GM18499 (cell line): ENCODE results near the gene VMAC.

Source experiments
- ATAC-seq: cut with Tn5 transposase; IDR thresholded peaks from one replicate; pipeline ENCODE4 v1.9.1; 2021; ENCODE audit warnings: moderate number of reproducible peaks; ENCODE audit not compliant: insufficient read depth, unreplicated experiment

Gene VMAC

GRCh38 chr19:5903056-5903623 lies 1.5 kb upstream of the VMAC start:
- no peak for ATAC-seq

- peak; percentile 13 for ATAC-seq
Measured at GRCh38 chr19:5903624-5904351, 884 bp upstream of the VMAC start, which contains the start of gene NDUFA11. TSS of gene NDUFA11 (minus strand) at chr19:5903790. CDS start at chr19:5903708, 82 bp downstream.

GRCh38 chr19:5905114-5905778 lies 574 bp downstream of the VMAC start:
- no peak for ATAC-seq

- no peak for ATAC-seq
Measured at GRCh38 chr19:5907241-5907640, 2.6 kb downstream of the VMAC start.

GRCh38 chr19:5908773-5909442 lies 4.2 kb downstream of the VMAC start:
- ATAC-seq = no peak

GRCh38 chr19:5910638-5910907 lies 5.9 kb downstream of the VMAC start:
- ATAC-seq = no peak

- no peak for ATAC-seq
Measured at GRCh38 chr19:5911366-5911765, 6.7 kb downstream of the VMAC start.

GRCh38 chr19:5913739-5914357 lies 9.2 kb downstream of the VMAC start, which contains the start of gene CAPS:
TSS of gene CAPS (plus strand) at chr19:5914254. CDS start at chr19:5914407, 153 bp downstream.
- ATAC-seq = no peak

GRCh38 chr19:5914358-5914774 lies 9.7 kb downstream of the VMAC start:
- ATAC-seq = no peak

GRCh38 chr19:5914946-5915781 lies 10.5 kb downstream of the VMAC start:
- no peak for ATAC-seq

GRCh38 chr19:5915782-5916165 lies 11.1 kb downstream of the VMAC start:
- ATAC-seq = no peak

GRCh38 chr19:5916181-5916708 lies 11.6 kb downstream of the VMAC start:
- no peak for ATAC-seq

GRCh38 chr19:5917431-5918107 lies 12.9 kb downstream of the VMAC start:
- ATAC-seq = no peak

GRCh38 chr19:5918463-5919079 lies 13.9 kb downstream of the VMAC start:
- ATAC-seq = no peak

- ATAC-seq = no peak
Measured at GRCh38 chr19:5921516-5922160, 17.0 kb downstream of the VMAC start.

GRCh38 chr19:5922161-5922545 lies 17.5 kb downstream of the VMAC start:
- ATAC-seq = no peak

GRCh38 chr19:5923356-5923755 lies 18.7 kb downstream of the VMAC start:
- no peak for ATAC-seq

- ATAC-seq = no peak
Measured at GRCh38 chr19:5925830-5926427, 21.3 kb downstream of the VMAC start.
